Hepatocyte (in vitro differentiated cells): Measurements from ENCODE around the gene CCBE1. TPM values are rescaled to one million over a fixed set of nuclear protein-coding genes. Genes with fewer than 3 reads are reported as not detected.

ENCODE experiments used
- DNase-seq: peaks from one replicate; pipeline ENCODE4 v3.0.0-alpha.2; 2016; ENCODE audit warnings: low spot score
- H2AFZ ChIP-seq: fragments of 200-600 bp; sonication (generic); 2 replicates; pipeline ENCODE4 v1.6.0; 2016; ENCODE audit warnings: antibody characterized with exemption, mild to moderate bottlenecking
- H3K27ac ChIP-seq: fragments of 200-600 bp; sonication (generic); 2 replicates; pipeline ENCODE4 v1.5.1; 2016; ENCODE audit warnings: mild to moderate bottlenecking
- H3K27me3 ChIP-seq: fragments of 200-600 bp; sonication (generic); 2 replicates; pipeline ENCODE4 v1.6.1; 2016
- H3K36me3 ChIP-seq: fragments of 200-600 bp; sonication (generic); replicated peaks from 2 replicates; pipeline ENCODE4 v1.5.1; 2016; ENCODE audit warnings: low read depth; ENCODE audit not compliant: insufficient read depth
- H3K4me1 ChIP-seq: fragments of 200-600 bp; sonication (generic); 2 replicates; pipeline ENCODE4 v1.5.1; 2016; ENCODE audit warnings: mild to moderate bottlenecking, moderate library complexity; ENCODE audit not compliant: insufficient read depth
- H3K4me2 ChIP-seq: fragments of 200-600 bp; sonication (generic); 2 replicates; pipeline ENCODE4 v1.6.0; 2016
- H3K4me3 ChIP-seq: fragments of 200-600 bp; sonication (generic); 2 replicates; pipeline ENCODE4 v1.5.1; 2016; ENCODE audit warnings: mild to moderate bottlenecking
- H3K79me2 ChIP-seq: fragments of 200-600 bp; sonication (generic); 2 replicates; pipeline ENCODE4 v1.6.0; 2017; ENCODE audit warnings: mild to moderate bottlenecking
- H3K9me2 ChIP-seq: fragments of 200-600 bp; sonication (generic); replicated peaks from 2 replicates; pipeline ENCODE4 v1.6.0; 2017; ENCODE audit warnings: mild to moderate bottlenecking; ENCODE audit not compliant: insufficient read depth
- H3K9me3 ChIP-seq: fragments of 200-600 bp; sonication (generic); 2 replicates; pipeline ENCODE4 v1.5.1; 2016; ENCODE audit warnings: low read depth, mild to moderate bottlenecking
- H4K20me1 ChIP-seq: fragments of 200-600 bp; sonication (generic); 2 replicates; pipeline ENCODE4 v1.6.0; 2016; ENCODE audit warnings: mild to moderate bottlenecking; ENCODE audit not compliant: insufficient read depth, poor library complexity, severe bottlenecking
- EZH2 ChIP-seq: fragments of 200-600 bp; sonication (generic); IDR thresholded peaks from 2 replicates; pipeline ENCODE4 v1.6.1; 2016; ENCODE audit warnings: antibody characterized with exemption, mild to moderate bottlenecking, borderline replicate concordance
- EZH2phosphoT487 ChIP-seq: fragments of 200-600 bp; sonication (generic); IDR thresholded peaks from one replicate; pipeline ENCODE4 v1.6.1; 2018; ENCODE audit warnings: antibody characterized with exemption, mild to moderate bottlenecking, low read depth, moderate library complexity; ENCODE audit not compliant: unreplicated experiment, severe bottlenecking
- WGBS: methylation state at CpG from one replicate; pipeline ENCODE4 v1.1.6; 2016; ENCODE audit warnings: low lambda C conversion rate; ENCODE audit errors: missing lambda C conversion rate; 5-methylcytosine and 5-hydroxymethylcytosine counted together
- polyA plus RNA-seq: library from polyadenylated mRNA; unstranded; fragments of >200 nt; fragmentation: Nextera tagmentation; extraction: Ambion mirVana; gene quantifications from 2 replicates; pipeline ENCODE4 v1.2.1, GENCODE V29; 2016
- total RNA-seq: library from RNA; depleted of rRNA; stranded (reverse); fragments of >200 nt; gene quantifications from 2 replicates; pipeline ENCODE4 v1.2.3, GENCODE V29; 2014
- TF ChIP-seq, protein P1 (sequence below): fragments of 200-600 bp; sonication (generic); IDR thresholded peaks from 2 replicates; pipeline ENCODE4 v1.5.1; 2016; ENCODE audit warnings: antibody characterized with exemption, mild to moderate bottlenecking; ENCODE audit not compliant: poor library complexity

Gene CCBE1
- total and polyA plus RNA-seq, 2 experiments from 2014 or later = 3.1 to 9.2 TPM

DNA sequence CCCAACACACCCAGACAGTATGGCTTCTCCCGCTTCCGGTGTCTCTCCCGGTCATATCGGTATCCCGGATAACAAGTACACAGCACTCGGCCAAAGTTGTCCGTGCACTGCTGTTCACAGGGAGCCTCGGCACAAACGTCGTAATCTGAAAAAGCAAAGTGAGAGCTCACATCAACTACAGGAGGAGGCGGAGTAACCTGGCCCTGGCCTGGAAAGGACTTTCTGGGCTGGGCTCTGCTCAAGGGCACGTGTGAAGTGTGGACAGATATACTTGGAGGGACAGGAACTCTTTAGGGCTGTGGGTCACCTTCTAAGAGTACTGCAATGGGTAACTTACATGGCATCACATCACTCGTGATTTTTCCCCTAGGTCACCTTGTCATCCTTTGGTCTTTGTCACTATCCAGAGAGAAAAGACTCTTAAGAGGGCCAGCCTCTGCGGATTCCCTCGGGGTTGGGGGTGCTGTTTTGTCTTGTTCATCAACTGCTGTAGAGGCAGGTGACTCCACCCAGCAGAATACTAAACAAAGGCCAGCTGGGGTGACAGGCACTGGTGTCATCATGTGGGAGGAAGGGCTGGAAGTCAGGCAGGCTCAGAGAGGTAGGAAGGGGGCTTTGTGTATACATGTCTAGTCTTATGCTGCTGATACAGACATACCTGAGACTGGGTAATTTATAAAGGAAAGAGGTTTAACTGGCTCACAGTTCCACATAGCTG, 227.6 kb downstream of the CCBE1 start:
- no peaks in the 10 kb centered on the region for H3K9me2 ChIP-seq
- H3K27me3 ChIP-seq = peaks cover 15% of the 10 kb centered on the region
- TF ChIP-seq, protein P1, sequence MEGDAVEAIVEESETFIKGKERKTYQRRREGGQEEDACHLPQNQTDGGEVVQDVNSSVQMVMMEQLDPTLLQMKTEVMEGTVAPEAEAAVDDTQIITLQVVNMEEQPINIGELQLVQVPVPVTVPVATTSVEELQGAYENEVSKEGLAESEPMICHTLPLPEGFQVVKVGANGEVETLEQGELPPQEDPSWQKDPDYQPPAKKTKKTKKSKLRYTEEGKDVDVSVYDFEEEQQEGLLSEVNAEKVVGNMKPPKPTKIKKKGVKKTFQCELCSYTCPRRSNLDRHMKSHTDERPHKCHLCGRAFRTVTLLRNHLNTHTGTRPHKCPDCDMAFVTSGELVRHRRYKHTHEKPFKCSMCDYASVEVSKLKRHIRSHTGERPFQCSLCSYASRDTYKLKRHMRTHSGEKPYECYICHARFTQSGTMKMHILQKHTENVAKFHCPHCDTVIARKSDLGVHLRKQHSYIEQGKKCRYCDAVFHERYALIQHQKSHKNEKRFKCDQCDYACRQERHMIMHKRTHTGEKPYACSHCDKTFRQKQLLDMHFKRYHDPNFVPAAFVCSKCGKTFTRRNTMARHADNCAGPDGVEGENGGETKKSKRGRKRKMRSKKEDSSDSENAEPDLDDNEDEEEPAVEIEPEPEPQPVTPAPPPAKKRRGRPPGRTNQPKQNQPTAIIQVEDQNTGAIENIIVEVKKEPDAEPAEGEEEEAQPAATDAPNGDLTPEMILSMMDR = no peak
- TF ChIP-seq EZH2phosphoT487 (no peak), EZH2 (no peak)
- no peaks in the 10 kb centered on the region for H3K4me1 ChIP-seq
- H3K4me2 ChIP-seq = no peak overlapping the region
- H3K4me3 ChIP-seq = no peak overlapping the region
- H3K9me3 ChIP-seq = no peaks in the 10 kb centered on the region
- no peaks in the 10 kb centered on the region for H3K36me3 ChIP-seq
- no peak overlapping the region for H2AFZ ChIP-seq
- H3K27ac ChIP-seq = no peak overlapping the region
- H4K20me1 ChIP-seq = no peaks in the 10 kb centered on the region
- no peaks in the 10 kb centered on the region for H3K79me2 ChIP-seq
- DNase-seq = no peak
- WGBS = 85% methylated on average over 15 of the region's 15 CpGs

DNA sequence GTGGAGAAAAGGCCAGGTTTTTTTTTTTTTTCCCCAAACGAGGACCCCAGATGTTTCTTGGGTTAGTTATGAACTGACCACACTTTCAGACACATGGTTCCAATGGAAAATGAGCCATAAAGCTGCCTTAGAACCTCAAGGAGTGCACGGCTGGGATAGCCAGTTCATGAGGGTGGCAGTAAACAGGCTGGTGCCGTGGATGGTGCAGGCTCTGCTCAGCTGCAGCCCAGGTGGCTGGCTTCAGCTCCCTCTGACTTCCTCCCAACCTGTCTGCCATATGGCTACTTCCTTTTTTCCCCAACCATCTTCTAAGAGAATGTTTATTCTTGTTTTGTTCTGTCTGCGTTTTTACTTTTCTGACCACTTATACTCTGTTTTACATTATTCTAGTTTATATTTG, 228.4 kb downstream of the CCBE1 start:
- H3K79me2 ChIP-seq = no peaks in the 10 kb centered on the region
- DNase-seq = no peak
- H2AFZ ChIP-seq = no peak overlapping the region
- peaks cover 15% of the 10 kb centered on the region for H3K27me3 ChIP-seq
- no peak overlapping the region for H3K4me2 ChIP-seq
- TF ChIP-seq, protein P1 = no peak
- TF ChIP-seq EZH2 = no peak
- TF ChIP-seq EZH2phosphoT487 = no peak
- WGBS = 63% methylated on average over 4 of the region's 4 CpGs
- H3K9me2 ChIP-seq = no peaks in the 10 kb centered on the region
- no peak overlapping the region for H3K4me3 ChIP-seq
- H3K27ac ChIP-seq = no peak overlapping the region
- H3K4me1 ChIP-seq = no peaks in the 10 kb centered on the region
- no peaks in the 10 kb centered on the region for H3K9me3 ChIP-seq
- H3K36me3 ChIP-seq = no peaks in the 10 kb centered on the region
- no peaks in the 10 kb centered on the region for H4K20me1 ChIP-seq

DNA sequence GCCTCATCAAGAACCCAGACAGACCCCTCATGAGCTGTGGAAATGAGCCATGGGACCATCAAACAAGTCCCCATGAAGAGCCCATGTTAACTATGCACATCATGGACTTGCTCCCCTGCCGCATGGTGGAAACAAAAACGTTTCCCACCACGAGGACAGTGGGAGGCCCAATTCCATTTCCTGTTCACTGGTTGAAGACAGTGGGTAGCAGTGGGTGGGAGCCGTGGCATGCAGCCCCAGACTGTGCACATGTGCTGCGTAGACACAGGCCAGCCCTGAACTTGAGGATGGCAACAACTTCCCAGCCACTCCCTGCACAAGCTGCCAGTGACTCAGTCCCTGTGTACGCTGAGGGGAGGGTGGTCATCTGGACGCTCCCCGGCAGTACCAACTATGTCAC, 229.7 kb downstream of the CCBE1 start:
- H3K9me3 ChIP-seq = no peaks in the 10 kb centered on the region
- no peak overlapping the region for H3K4me2 ChIP-seq
- TF ChIP-seq EZH2phosphoT487 (no peak), EZH2 (no peak)
- TF ChIP-seq, protein P1 = no peak
- no peak overlapping the region for H2AFZ ChIP-seq
- peaks cover 15% of the 10 kb centered on the region for H3K27me3 ChIP-seq
- no peaks in the 10 kb centered on the region for H3K9me2 ChIP-seq
- WGBS = 91% methylated on average over 8 of the region's 8 CpGs
- no peaks in the 10 kb centered on the region for H3K79me2 ChIP-seq
- H3K27ac ChIP-seq = no peak overlapping the region
- DNase-seq = no peak
- no peaks in the 10 kb centered on the region for H3K36me3 ChIP-seq
- no peak overlapping the region for H3K4me3 ChIP-seq
- no peaks in the 10 kb centered on the region for H3K4me1 ChIP-seq
- H4K20me1 ChIP-seq = no peaks in the 10 kb centered on the region
